ENCODE results near the gene MYH13.

Gene MYH13

DNA sequence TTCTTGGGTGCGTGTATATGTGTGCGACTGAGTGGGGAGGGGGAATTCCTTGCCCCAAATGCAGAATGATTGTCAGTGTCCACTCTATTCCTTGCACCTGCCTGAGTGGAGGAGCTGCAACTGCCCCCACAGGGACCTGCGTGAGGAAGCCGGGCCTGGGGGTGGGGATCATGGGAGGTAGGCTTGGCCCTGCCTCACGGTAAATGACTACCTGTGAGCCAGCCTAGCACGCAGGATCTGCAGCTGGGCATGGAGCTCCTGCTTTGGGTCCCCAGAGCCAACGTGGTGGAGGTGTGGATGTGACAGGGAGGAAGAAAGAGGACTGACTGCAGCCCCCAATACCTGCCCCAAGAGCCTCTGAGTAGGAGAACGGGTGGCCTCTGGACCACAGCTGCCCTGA is 97.4 kb downstream of the MYH13 start:
- DNase-seq (ENCODE audit: extremely low read depth, low read depth): no peak
- no peak for TF ChIP-seq CTCF (IDR thresholded peaks at IDR 0.05; ENCODE audit: low read depth, low read length)

- no peak for TF ChIP-seq CTCF (IDR thresholded peaks at IDR 0.05; ENCODE audit: low read depth, low read length)
- no peak for DNase-seq (ENCODE audit: extremely low read depth, low read depth)
These were observed 101.7 kb downstream of the MYH13 start for GRCh38 chr17:10271106-10271562.

DNA sequence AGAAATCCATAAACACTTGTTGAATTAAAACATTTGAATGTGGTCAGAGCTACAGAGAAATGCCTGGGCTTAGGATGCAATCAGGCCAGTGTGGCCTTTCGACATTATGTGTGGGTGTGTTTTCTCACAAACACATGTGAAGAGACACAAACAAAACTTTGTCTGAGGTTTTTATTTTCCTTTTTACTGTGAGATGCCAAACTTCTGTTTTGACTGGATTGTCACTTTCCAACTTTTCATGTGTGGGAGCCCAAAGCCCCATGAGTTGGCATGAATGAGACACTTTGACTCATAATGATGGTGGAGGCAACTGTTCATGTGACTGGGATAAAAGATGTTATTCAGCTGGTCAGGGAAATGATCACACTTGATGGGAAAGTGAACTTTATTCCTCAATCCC is 102.5 kb downstream of the MYH13 start:
- DNase-seq (ENCODE audit: extremely low read depth, low read depth): no peak
- TF ChIP-seq CTCF (IDR thresholded peaks at IDR 0.05; ENCODE audit: low read depth, low read length): no peak

DNA sequence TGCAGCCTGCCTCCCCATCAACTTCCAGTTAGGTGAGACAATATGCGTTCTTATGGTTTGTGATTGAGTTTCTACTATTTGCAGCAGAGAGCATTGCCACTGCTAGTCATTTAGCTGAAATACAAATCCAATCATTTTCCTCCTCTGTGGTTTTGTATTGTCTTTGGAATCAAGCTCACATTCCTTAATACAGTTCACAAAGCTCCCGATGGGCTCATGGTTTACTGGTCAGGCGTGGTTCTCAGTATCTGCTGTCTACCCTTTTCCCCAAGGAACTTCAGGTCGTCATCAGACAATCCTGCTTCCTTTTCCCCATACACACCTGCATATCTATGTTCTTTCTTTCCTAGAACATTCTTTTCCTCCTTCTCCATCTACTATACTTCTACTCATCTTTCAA is 104.8 kb downstream of the MYH13 start:
- DNase-seq (ENCODE audit: extremely low read depth, low read depth): no peak
- TF ChIP-seq CTCF (IDR thresholded peaks at IDR 0.05; ENCODE audit: low read depth, low read length): no peak

DNA sequence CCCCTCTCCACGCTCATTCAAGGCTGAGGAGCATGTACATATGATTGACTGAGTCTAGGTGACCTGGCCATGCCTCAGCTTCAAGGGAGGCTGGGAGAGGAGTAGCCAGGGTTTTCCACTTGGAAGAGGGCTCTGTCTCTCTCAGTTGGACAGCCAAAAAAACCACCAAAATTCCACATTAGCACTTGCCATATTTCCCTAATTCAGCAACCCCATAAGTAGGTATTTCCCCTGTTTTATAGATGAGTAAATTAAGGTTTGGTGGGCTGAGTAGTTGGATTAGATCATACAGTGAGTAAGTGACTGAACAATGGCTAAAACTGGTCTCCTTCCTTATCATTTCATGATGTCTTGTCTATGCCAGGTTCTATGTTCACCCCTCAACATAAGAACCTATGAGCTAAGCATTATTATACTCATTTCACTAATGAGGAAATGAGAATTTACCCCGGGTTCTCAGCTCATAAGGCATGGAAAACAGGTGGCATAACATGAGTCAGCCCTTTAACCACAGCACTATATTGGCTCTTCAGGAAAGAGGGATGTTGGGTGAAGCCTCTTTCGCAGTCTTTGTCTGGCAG is 106.4 kb downstream of the MYH13 start:
- TF ChIP-seq CTCF (IDR thresholded peaks at IDR 0.05; ENCODE audit: low read depth, low read length): no peak

GRCh38 chr17:10265100-10265810 is 107.6 kb downstream of the MYH13 start:
- no peak for TF ChIP-seq CTCF (IDR thresholded peaks at IDR 0.05; ENCODE audit: low read depth, low read length)
- DNase-seq (ENCODE audit: extremely low read depth, low read depth): peak; percentile 52

More for the DNA sequence above, 106.4 kb downstream of the MYH13 start:
- no peak for DNase-seq (ENCODE audit: extremely low read depth, low read depth)

- no peak for DNase-seq (ENCODE audit: extremely low read depth, low read depth)
- no peak for TF ChIP-seq CTCF (IDR thresholded peaks at IDR 0.05; ENCODE audit: low read depth, low read length)
These were observed 108.8 kb downstream of the MYH13 start for GRCh38 chr17:10264051-10264450.

Data from AG09319 (cell line).